Vagina (tissue), 2 donors: ENCODE measurements around the gene SETX. TPM values are rescaled to one million over a fixed set of nuclear protein-coding genes. Genes with fewer than 3 reads are reported as not detected.

ENCODE experiments used
- DNase-seq, 2 donors: peaks; one replicate each; pipeline ENCODE4 v3.0.0-alpha.2; 2017; ENCODE audit errors: extremely low spot score in 2 of 2
- H3K27ac ChIP-seq: fragments of 200-600 bp; sonication (generic); one replicate; pipeline ENCODE4 v1.5.1; 2019
- H3K27me3 ChIP-seq: fragments of 200-600 bp; sonication (generic); one replicate; pipeline ENCODE4 v1.5.1; 2019
- H3K36me3 ChIP-seq, 2 donors: fragments of 200-600 bp; sonication (generic); one replicate each; pipeline ENCODE4 v1.5.1; 2017 to 2019
- H3K4me1 ChIP-seq: fragments of 200-600 bp; sonication (generic); one replicate; pipeline ENCODE4 v1.5.1; 2019
- H3K4me3 ChIP-seq, 2 donors: fragments of 200-600 bp; sonication (generic); 1 replicate in 1 of 2; 2 replicates in 1 of 2; pipeline ENCODE4 v1.5.1; 2016 to 2019
- H3K9me3 ChIP-seq: fragments of 200-600 bp; sonication (generic); one replicate; pipeline ENCODE4 v1.5.1; 2019
- POLR2A ChIP-seq, 2 donors: fragments of 450-650 bp; IDR thresholded peaks; one replicate each; pipeline ENCODE4 v1.6.1; 2017; ENCODE audit warnings: antibody characterized with exemption in 2 of 2, mild to moderate bottlenecking in 2 of 2, moderate library complexity in 2 of 2
- POLR2AphosphoS5 ChIP-seq, 2 donors: sonication (generic); formaldehyde crosslinking; IDR thresholded peaks; one replicate each; pipeline ENCODE4 v1.9.0; 2017; ENCODE audit warnings: antibody characterized with exemption in 2 of 2, mild to moderate bottlenecking in 2 of 2, low read depth in 1 of 2; ENCODE audit not compliant: insufficient read depth in 1 of 2
- intact Hi-C: fragments of 100-400 bp; cut with DNase I; formaldehyde crosslinking; loops from one replicate; pipeline ENCODE4 v1.15.1; 2023
- total RNA-seq: library from RNA; depleted of rRNA; stranded (reverse); fragments of >200 nt; gene quantifications from one replicate; pipeline ENCODE4 v1.2.3, GENCODE V29; 2016
- TF ChIP-seq, protein P1 (sequence below), 3 experiments: fragments of 450-650 bp in 2 of 3; fragments of 200-600 bp in 1 of 3; sonication (generic) in 1 of 3; IDR thresholded peaks; one replicate each; pipeline ENCODE4 v1.5.1; 2017 to 2019; ENCODE audit warnings: antibody characterized with exemption in 3 of 3, mild to moderate bottlenecking in 2 of 3, moderate library complexity in 2 of 3

Gene SETX
- total RNA-seq, 1 donor from 2014 or later = 44.2 TPM

DNA sequence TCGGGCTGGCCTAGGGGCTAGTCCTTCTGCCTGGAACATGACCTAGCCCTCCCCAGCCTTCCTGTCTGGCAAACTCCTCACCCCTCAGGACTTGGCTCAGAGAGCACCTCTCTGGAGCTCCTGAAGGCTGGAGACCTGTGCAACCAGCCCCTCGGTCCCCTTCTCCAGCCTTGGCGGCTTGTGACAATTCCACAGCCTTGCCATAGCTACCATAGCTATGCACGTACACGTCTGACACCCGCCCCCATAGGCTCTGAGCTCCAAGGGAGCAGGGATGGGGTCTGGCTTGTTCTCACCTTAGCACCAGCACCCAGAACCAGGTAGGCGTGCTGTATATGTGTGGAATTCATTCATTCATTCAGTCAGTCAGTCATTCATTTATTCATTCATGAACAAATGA lies 143.2 kb downstream of the SETX start:
- TF ChIP-seq POLR2AphosphoS5 (IDR thresholded peaks at IDR 0.05; ENCODE audit: insufficient read depth in 1 of 2, low read depth in 1 of 2) (no peak), POLR2A (IDR thresholded peaks at IDR 0.05) (no peak)
- TF ChIP-seq, protein P1, sequence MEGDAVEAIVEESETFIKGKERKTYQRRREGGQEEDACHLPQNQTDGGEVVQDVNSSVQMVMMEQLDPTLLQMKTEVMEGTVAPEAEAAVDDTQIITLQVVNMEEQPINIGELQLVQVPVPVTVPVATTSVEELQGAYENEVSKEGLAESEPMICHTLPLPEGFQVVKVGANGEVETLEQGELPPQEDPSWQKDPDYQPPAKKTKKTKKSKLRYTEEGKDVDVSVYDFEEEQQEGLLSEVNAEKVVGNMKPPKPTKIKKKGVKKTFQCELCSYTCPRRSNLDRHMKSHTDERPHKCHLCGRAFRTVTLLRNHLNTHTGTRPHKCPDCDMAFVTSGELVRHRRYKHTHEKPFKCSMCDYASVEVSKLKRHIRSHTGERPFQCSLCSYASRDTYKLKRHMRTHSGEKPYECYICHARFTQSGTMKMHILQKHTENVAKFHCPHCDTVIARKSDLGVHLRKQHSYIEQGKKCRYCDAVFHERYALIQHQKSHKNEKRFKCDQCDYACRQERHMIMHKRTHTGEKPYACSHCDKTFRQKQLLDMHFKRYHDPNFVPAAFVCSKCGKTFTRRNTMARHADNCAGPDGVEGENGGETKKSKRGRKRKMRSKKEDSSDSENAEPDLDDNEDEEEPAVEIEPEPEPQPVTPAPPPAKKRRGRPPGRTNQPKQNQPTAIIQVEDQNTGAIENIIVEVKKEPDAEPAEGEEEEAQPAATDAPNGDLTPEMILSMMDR (IDR thresholded peaks at IDR 0.05) = no peak
- DNase-seq = no peak
- Histone ChIP-seq H3K9me3 (no peaks in the 10 kb centered on the region), H3K27ac (no peak overlapping the region), H3K4me1 (no peaks in the 10 kb centered on the region), H3K4me3 (no peak overlapping the region), H3K27me3 (no peaks in the 10 kb centered on the region), H3K36me3 (no peaks in the 10 kb centered on the region)
- intact Hi-C loops = no loop called here

Other genes starting within 250 kb of the SETX start
- 0.98 TPM for gene NTNG2, start 192.9 kb downstream of the SETX start, total RNA-seq
- 4.9 TPM for gene TTF1, start 51.9 kb upstream of the SETX start, total RNA-seq
- not detected for gene CFAP77, start 55.2 kb upstream of the SETX start, total RNA-seq
- gene BARHL1, start 227.6 kb upstream of the SETX start, total RNA-seq = not detected